Measurements from ENCODE around the gene RPH3AL.

Gene RPH3AL

DNA sequence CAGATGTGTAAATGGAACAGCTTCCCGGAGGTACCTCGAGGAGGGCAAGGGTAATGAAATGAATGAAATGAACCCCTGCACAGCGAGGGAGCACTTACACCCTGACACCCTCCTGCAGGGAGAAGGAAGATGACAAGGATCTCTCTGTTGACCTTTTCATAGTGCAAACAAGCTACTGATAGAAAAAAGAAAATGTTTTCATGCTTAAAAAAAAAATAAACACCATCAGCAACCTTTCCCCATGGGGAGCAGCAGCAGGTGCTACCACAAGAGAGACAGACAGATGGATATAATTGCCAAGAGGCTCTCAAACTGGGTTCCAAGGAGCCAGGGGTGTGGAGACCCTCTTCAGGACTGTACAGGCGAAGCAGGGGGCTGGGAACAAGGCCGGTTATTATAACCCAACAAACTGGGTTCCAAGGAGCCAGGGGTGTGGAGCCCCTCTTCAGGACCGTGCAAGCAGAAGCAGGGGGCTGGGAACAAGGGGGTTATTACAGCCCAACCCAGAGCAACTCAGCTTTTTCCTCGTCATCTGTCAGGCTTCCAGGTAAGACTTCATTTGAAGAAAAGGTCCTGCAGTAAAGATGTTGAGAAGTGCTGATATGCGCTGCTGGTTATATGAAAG lies 718 bp upstream of the RPH3AL start:
- Histone ChIP-seq H3K27me3 (ENCODE audit: control insufficient read depth in 1 of 2, insufficient read depth in 2 of 2, low read length in 2 of 2) (no peaks in the 10 kb centered on the region), H3K4me3 (ENCODE audit: low read depth in 1 of 2, low read length in 2 of 2) (peak overlapping the region; percentile 38 to 65), H3K9ac (ENCODE audit: low read depth in 1 of 2, low read length in 2 of 2) (peak overlapping the region; percentile 72 to 79), H3K9me3 (ENCODE audit: control insufficient read depth in 1 of 2, low read length in 2 of 2) (no peaks in the 10 kb centered on the region), H3K36me3 (ENCODE audit: control insufficient read depth in 1 of 2, insufficient read depth in 2 of 2, low read length in 2 of 2) (no peaks in the 10 kb centered on the region), H3K27ac (ENCODE audit: low read depth, low read length) (peak overlapping the region; percentile 96), H3K4me1 (ENCODE audit: control insufficient read depth in 1 of 2, insufficient read depth in 2 of 2, low read length in 2 of 2) (peaks cover 50 to 56% of the 10 kb centered on the region in 2 donors)

DNA sequence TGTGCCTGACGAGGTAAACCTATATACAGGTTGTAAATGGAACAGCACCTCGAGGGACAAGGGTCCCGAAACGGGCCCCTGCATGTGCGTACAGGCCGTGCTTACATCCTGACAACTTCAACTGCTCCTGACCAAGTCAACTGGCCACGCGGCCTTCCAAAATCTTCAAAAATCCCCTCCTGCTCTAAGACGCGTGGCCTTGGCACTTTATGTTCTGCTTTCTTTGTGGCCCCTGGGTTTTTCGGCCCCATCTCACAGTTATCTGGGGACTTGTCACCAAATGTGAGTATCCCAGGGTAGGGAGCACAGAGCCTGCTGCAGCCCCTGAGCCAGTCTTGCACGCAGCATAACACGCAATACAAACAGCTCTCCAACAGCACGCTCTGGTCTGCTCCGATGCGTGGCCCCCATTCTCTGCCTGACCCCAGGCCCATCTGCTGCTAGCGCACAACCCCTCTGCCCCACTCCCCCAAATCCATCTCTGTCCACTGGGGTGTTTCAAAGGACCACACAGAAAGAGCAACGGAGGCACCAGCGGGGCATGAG lies 659 bp downstream of the RPH3AL start:
- Histone ChIP-seq H3K9me3 (ENCODE audit: control insufficient read depth in 1 of 2, low read length in 2 of 2) (no peaks in the 10 kb centered on the region), H3K4me3 (ENCODE audit: low read depth in 1 of 2, low read length in 2 of 2) (peak overlapping the region; percentile 38 to 65), H3K27me3 (ENCODE audit: control insufficient read depth in 1 of 2, insufficient read depth in 2 of 2, low read length in 2 of 2) (no peaks in the 10 kb centered on the region), H3K27ac (ENCODE audit: low read depth, low read length) (peak overlapping the region; percentile 96), H3K4me1 (ENCODE audit: control insufficient read depth in 1 of 2, insufficient read depth in 2 of 2, low read length in 2 of 2) (peaks cover 53 to 56% of the 10 kb centered on the region in 2 donors), H3K36me3 (ENCODE audit: control insufficient read depth in 1 of 2, insufficient read depth in 2 of 2, low read length in 2 of 2) (no peaks in the 10 kb centered on the region), H3K9ac (ENCODE audit: low read depth in 1 of 2, low read length in 2 of 2) (peak overlapping the region; percentile 72 to 79)

DNA sequence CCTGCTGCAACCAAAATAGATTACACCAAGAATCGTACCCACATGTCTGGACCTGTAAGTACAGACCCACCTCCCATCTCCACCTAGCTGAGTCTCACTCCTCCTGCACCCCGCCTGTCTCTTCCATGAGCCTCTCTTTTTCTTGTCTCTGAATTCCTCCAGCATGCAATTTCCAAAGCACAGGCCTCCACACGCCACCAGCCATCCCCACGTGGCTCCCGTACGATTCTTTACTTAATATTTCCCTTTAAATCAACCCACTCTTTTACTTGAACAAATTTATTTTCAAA lies 1.2 kb downstream of the RPH3AL start:
- Histone ChIP-seq H3K4me3 (ENCODE audit: low read depth in 1 of 2, low read length in 2 of 2) (peak overlapping the region in 1 of 2 donors; percentile 10), H3K36me3 (ENCODE audit: control insufficient read depth in 1 of 2, insufficient read depth in 2 of 2, low read length in 2 of 2) (no peaks in the 10 kb centered on the region), H3K27ac (ENCODE audit: low read depth, low read length) (peak overlapping the region; percentile 86), H3K4me1 (ENCODE audit: control insufficient read depth in 1 of 2, insufficient read depth in 2 of 2, low read length in 2 of 2) (peaks cover 53 to 56% of the 10 kb centered on the region in 2 donors), H3K9me3 (ENCODE audit: control insufficient read depth in 1 of 2, low read length in 2 of 2) (no peaks in the 10 kb centered on the region), H3K9ac (ENCODE audit: low read depth in 1 of 2, low read length in 2 of 2) (peak overlapping the region; percentile 20 to 53), H3K27me3 (ENCODE audit: control insufficient read depth in 1 of 2, insufficient read depth in 2 of 2, low read length in 2 of 2) (no peaks in the 10 kb centered on the region)

DNA sequence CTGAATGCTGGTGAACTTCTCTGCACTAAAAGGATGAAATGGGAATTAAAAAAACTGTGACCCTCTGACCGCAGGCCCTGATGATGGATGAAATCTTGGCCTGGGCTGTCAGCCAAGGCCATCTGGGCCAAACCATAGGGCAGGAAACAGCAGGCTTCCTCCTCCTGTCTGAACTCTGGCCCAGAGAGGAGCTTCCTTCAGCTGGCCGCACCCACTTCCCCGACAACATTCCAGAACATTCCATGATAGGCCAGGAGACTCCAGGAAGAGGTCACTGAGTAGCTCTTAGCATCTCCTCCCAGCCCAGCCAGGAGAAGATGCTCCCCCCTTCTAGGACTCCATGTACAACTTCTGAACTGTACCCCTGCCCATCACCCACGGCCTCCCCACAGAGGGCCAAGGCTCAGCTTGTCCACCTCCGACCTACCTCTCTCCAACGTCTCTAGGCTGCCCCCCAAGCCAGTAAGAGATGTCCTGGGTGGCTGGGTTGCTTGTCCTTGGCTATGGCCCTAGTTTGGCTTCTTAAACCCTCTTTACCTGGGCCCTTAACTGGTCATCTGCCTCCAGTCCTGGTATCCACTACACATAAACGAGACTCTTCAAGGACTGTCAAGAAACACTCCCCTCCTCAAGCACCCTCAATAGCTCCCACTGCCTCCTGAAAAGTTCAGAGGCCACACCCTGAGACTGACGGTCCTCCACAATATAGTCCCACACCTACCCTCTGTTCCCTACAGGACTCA lies 1.7 kb downstream of the RPH3AL start:
- peak overlapping the region; percentile 20 to 53 for H3K9ac ChIP-seq (ENCODE audit: low read depth in 1 of 2, low read length in 2 of 2)
- H3K36me3 ChIP-seq (ENCODE audit: control insufficient read depth in 1 of 2, insufficient read depth in 2 of 2, low read length in 2 of 2): no peaks in the 10 kb centered on the region
- H3K27ac ChIP-seq (ENCODE audit: low read depth, low read length): peak overlapping the region; percentile 86
- no peaks in the 10 kb centered on the region for H3K9me3 ChIP-seq (ENCODE audit: control insufficient read depth in 1 of 2, low read length in 2 of 2)
- no peaks in the 10 kb centered on the region for H3K27me3 ChIP-seq (ENCODE audit: control insufficient read depth in 1 of 2, insufficient read depth in 2 of 2, low read length in 2 of 2)
- peaks cover 53 to 56% of the 10 kb centered on the region in 2 donors for H3K4me1 ChIP-seq (ENCODE audit: control insufficient read depth in 1 of 2, insufficient read depth in 2 of 2, low read length in 2 of 2)
- peak overlapping the region in 1 of 2 donors; percentile 10 for H3K4me3 ChIP-seq (ENCODE audit: low read depth in 1 of 2, low read length in 2 of 2)

DNA sequence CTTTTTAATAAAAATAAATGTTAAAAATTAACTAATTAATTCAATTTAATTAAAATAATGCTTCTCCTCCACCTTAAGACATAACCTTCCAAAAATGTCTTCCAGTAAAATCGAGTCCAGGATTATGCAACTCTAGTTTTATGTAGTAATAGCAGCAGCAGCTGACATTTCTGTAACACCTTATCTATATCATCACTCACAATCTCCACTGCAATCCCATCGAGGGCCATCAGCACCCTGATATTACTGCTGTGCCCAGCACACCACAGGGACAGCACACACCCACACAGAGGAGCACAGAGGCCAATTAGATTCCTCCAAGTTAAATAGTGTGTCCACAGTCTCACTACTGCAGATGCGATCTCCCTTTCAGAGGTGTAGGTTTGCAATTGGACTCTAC lies 2.9 kb downstream of the RPH3AL start:
- Histone ChIP-seq H3K4me3 (ENCODE audit: low read depth in 1 of 2, low read length in 2 of 2) (no peak overlapping the region), H3K4me1 (ENCODE audit: control insufficient read depth in 1 of 2, insufficient read depth in 2 of 2, low read length in 2 of 2) (peaks cover 53 to 56% of the 10 kb centered on the region in 2 donors), H3K9ac (ENCODE audit: low read depth in 1 of 2, low read length in 2 of 2) (peak overlapping the region; percentile 21 to 31)

DNA sequence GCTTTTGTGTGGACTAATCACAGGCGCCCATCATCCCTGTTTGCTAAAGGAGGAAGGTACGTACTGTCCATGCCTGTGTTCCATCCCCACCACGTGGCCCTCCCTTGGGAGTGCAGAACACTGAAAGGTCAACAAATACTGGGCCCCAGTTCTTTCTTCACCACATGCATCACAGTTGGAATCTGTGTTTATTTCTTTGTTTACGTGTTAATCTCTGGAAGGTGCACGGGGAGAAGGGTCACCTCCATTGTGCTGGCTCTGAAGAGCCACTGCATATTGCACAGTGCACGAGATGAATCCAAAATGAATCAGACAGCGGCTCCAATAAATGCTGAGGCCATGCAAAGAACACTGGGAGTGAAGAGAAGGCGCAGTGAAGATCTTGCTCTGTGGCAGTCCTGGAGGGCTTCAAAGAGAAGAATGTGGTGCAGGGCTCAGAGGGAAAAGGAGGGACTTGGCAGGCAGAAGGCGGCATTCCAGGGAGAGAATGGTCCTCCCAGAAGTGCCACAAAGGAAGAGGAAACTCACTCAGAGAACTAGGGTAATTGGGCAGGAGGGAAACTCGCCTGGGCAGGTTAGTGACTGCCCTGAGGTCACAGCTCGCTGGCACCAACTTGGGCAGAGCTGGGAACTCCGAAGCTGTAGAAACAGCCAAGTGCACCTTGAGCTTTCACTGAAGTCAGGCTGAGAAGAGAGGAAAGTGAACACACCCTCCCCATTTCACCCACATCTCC lies 3.7 kb downstream of the RPH3AL start:
- Histone ChIP-seq H3K4me1 (ENCODE audit: control insufficient read depth in 1 of 2, insufficient read depth in 2 of 2, low read length in 2 of 2) (peaks cover 50 to 53% of the 10 kb centered on the region in 2 donors), H3K9me3 (ENCODE audit: control insufficient read depth in 1 of 2, low read length in 2 of 2) (no peaks in the 10 kb centered on the region), H3K27me3 (ENCODE audit: control insufficient read depth in 1 of 2, insufficient read depth in 2 of 2, low read length in 2 of 2) (no peaks in the 10 kb centered on the region), H3K27ac (ENCODE audit: low read depth, low read length) (peak overlapping the region; percentile 60), H3K36me3 (ENCODE audit: control insufficient read depth in 1 of 2, insufficient read depth in 2 of 2, low read length in 2 of 2) (no peaks in the 10 kb centered on the region), H3K4me3 (ENCODE audit: low read depth in 1 of 2, low read length in 2 of 2) (no peak overlapping the region), H3K9ac (ENCODE audit: low read depth in 1 of 2, low read length in 2 of 2) (peak overlapping the region; percentile 13 to 57)

More for the DNA sequence above, 2.9 kb downstream of the RPH3AL start:
- Histone ChIP-seq H3K9me3 (ENCODE audit: control insufficient read depth in 1 of 2, low read length in 2 of 2) (no peaks in the 10 kb centered on the region), H3K36me3 (ENCODE audit: control insufficient read depth in 1 of 2, insufficient read depth in 2 of 2, low read length in 2 of 2) (no peaks in the 10 kb centered on the region), H3K27ac (ENCODE audit: low read depth, low read length) (peak overlapping the region; percentile 46), H3K27me3 (ENCODE audit: control insufficient read depth in 1 of 2, insufficient read depth in 2 of 2, low read length in 2 of 2) (no peaks in the 10 kb centered on the region)

DNA sequence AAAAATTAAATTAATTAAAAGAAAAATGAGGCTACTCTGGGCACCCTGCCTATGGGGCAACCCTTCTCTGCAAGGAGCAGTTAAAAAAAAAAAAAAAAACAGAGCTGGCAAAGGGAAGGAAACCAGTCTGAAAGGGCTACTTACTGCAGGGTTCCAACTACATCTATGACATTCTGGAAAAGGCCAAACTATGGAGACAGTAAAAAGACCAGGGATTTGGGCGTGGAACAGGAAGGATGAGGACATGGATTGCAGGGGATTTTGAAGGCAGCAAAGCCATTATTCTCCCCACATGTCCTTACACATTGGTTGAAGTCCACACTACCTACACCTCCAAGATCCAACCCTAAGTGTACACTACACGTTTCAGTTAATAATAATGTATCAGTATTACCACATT lies 4.6 kb downstream of the RPH3AL start:
- Histone ChIP-seq H3K27ac (ENCODE audit: low read depth, low read length) (no peak overlapping the region), H3K27me3 (ENCODE audit: control insufficient read depth in 1 of 2, insufficient read depth in 2 of 2, low read length in 2 of 2) (no peaks in the 10 kb centered on the region), H3K4me1 (ENCODE audit: control insufficient read depth in 1 of 2, insufficient read depth in 2 of 2, low read length in 2 of 2) (peaks cover 42 to 45% of the 10 kb centered on the region in 2 donors), H3K9ac (ENCODE audit: low read depth in 1 of 2, low read length in 2 of 2) (no peak overlapping the region), H3K36me3 (ENCODE audit: control insufficient read depth in 1 of 2, insufficient read depth in 2 of 2, low read length in 2 of 2) (no peaks in the 10 kb centered on the region), H3K9me3 (ENCODE audit: control insufficient read depth in 1 of 2, low read length in 2 of 2) (no peaks in the 10 kb centered on the region), H3K4me3 (ENCODE audit: low read depth in 1 of 2, low read length in 2 of 2) (no peak overlapping the region)

DNA sequence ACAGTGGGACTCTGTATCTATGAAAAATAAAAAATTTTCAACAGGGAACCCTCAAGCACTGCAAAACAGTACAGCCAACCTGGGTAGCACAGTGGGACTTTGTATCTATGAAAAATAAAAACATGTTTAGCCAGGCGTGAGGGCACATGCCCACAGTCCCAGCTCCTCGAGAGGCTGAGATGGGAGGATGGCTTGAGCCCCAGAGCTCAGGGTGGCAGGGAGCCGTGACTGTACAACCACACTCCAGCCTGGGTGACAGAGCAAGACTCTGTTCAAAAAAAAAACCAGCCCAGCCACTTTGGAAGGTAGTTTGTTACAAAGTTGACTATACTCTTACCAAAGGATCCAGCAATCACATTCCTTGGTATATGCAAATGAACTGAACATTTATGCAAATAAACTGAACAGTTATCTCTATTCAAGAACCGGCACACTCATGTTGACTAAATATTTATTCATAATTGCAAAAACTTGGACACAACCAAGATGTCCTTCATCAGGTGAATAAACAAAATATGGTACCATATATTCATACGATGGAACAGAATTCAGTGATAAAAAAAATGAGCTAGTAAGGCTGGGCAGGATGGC lies 5.2 kb downstream of the RPH3AL start:
- Histone ChIP-seq H3K4me3 (ENCODE audit: low read depth in 1 of 2, low read length in 2 of 2) (no peak overlapping the region), H3K27me3 (ENCODE audit: control insufficient read depth in 1 of 2, insufficient read depth in 2 of 2, low read length in 2 of 2) (no peaks in the 10 kb centered on the region), H3K9ac (ENCODE audit: low read depth in 1 of 2, low read length in 2 of 2) (no peak overlapping the region), H3K4me1 (ENCODE audit: control insufficient read depth in 1 of 2, insufficient read depth in 2 of 2, low read length in 2 of 2) (peaks cover 36 to 42% of the 10 kb centered on the region in 2 donors), H3K27ac (ENCODE audit: low read depth, low read length) (no peak overlapping the region), H3K9me3 (ENCODE audit: control insufficient read depth in 1 of 2, low read length in 2 of 2) (no peaks in the 10 kb centered on the region), H3K36me3 (ENCODE audit: control insufficient read depth in 1 of 2, insufficient read depth in 2 of 2, low read length in 2 of 2) (no peaks in the 10 kb centered on the region)

DNA sequence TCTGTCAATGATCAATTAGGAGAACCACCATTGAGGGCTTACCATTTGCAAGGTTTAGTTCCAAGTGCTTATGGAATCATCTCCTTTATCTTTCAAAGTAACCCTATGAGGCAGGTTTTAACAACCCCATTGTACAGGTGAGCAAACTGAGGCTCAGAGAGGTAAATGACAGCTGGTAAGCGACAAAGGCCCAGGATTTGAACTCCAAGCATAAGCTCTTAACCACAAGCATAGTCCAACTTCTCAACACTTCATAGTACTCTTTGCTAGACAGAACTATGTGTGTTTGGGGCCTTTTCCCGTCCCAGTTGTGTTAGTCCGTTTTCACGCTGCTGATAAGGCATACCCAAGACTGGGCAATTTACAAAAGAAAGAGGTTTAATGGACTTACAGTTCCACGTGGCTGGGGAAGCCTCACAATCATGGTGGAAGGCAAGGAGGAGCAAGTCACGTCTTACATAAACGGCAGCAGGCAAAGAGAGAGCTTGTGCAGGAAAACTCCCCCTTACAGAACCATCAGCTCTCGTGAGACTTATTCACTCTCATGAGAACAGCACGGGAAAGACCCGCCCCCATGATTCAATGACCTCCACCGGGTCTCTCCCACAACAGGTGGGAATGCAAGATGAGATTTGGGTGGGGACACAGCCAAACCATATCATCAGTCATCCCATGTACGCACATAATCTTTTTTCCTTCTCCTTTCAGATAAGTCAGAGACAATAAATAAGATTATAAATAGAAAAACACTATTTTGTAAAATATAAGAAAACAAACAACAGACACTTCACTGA lies 6.4 kb downstream of the RPH3AL start:
- Histone ChIP-seq H3K36me3 (ENCODE audit: control insufficient read depth in 1 of 2, insufficient read depth in 2 of 2, low read length in 2 of 2) (no peaks in the 10 kb centered on the region), H3K4me3 (ENCODE audit: low read depth in 1 of 2, low read length in 2 of 2) (no peak overlapping the region), H3K9me3 (ENCODE audit: control insufficient read depth in 1 of 2, low read length in 2 of 2) (no peaks in the 10 kb centered on the region), H3K4me1 (ENCODE audit: control insufficient read depth in 1 of 2, insufficient read depth in 2 of 2, low read length in 2 of 2) (peaks cover 26 to 30% of the 10 kb centered on the region in 2 donors), H3K27ac (ENCODE audit: low read depth, low read length) (no peak overlapping the region), H3K9ac (ENCODE audit: low read depth in 1 of 2, low read length in 2 of 2) (no peak overlapping the region), H3K27me3 (ENCODE audit: control insufficient read depth in 1 of 2, insufficient read depth in 2 of 2, low read length in 2 of 2) (no peaks in the 10 kb centered on the region)

All from duodenal mucosa (tissue), 2 donors.